A549 treated with GW870086 at 1 μM for 4 hours (cell line): ENCODE measurements around the gene OPALIN. TPM values are rescaled to one million over a fixed set of nuclear protein-coding genes. Genes with fewer than 3 reads are reported as not detected.

Experiments
- total RNA-seq: library from RNA; stranded (reverse); fragments of 200-300 nt; extraction: Qiagen RNA extraction; gene quantifications from 5 replicates; pipeline ENCODE4 v1.2.3, GENCODE V29; 2022; ENCODE audit warnings: low read depth

OPALIN gene, protein sequence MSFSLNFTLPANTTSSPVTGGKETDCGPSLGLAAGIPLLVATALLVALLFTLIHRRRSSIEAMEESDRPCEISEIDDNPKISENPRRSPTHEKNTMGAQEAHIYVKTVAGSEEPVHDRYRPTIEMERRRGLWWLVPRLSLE
- not detected in 5 replicates for total RNA-seq

DNA sequence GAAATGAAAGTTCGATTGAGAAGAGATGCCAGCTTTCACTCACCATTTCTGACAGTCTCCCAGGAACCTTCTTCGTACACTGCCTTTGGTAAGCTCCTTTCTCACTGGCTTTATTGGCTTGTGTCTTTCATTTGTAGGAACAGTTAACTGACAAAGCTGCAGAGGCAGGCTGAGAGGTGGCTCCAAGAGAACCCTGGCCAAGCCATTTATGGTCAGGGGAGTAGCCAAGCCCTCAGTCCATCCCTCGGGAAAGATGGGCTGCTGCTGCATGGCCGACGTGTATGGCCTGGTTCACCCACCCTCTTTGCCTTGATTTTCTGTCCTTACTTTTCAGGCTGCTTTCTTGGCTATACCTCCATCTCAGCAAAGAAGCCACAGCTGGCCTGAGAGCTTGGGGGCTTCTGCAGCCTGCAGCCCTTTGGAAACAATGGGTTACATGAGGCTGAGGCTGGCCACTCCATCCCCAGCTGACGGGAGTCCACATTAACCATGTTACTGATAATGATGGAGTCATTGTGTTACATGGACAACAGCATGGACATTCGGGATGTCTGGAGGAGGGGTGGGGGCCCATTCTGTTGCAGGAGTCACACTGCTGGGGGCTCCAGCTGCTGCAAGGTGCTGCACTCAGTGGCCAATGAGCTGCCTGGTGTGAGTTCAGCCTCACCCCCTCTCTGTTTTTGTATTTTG, at the start of gene OPALIN:
OPALIN (minus strand) TSS at position 152 of the 690 bp plus-strand sequence; CDS start at position 46, 106 bp downstream.

DNA sequence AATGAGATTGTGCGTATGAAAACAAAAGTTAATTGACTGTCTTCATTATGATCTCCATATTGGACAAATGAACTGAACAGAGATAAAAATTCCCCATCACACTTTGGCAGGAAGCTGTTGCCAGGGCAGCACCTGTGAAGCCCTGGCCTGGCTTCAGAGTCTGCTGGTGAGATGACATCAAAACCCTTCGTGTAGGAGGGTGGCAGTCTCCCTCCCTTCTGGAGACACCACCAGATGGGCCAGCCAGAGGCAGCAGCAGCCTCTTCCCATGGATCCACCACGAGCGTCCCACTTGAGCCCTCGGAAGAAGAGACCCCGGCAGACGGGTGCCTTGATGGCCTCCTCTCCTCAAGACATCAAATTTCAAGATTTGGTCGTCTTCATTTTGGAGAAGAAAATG, 54.6 kb downstream of the OPALIN start, which contains the start of gene DNTT:
DNTT (plus strand) TSS at position 205 of the 400 bp plus-strand sequence; CDS start at position 269, 64 bp downstream.

Other genes starting within 250 kb of the OPALIN start
- 4.4 to 8.2 TPM (median 6.8 TPM) in 5 replicates for gene ZNF518A, start 228.7 kb downstream of the OPALIN start, total RNA-seq
- gene BLNK, start 87.4 kb downstream of the OPALIN start, total RNA-seq, result not detected in 5 replicates
- gene DNTT, start 54.6 kb downstream of the OPALIN start, total RNA-seq, result not detected in 5 replicates
- 0.08 to 0.24 TPM (median 0.15 TPM) in 5 replicates for gene TLL2, start 154.9 kb upstream of the OPALIN start, total RNA-seq
- gene TM9SF3, start 228.0 kb upstream of the OPALIN start, total RNA-seq, result 56.1 to 99.6 TPM (median 89.7 TPM) in 5 replicates